K562 (cell line): ENCODE measurements around the gene LPCAT3. TPM values are rescaled to one million over a fixed set of nuclear protein-coding genes. Genes with fewer than 3 reads are reported as not detected.

Experiments used
- BRD4 ChIP-seq: fragments of 200-600 bp; sonication (generic); IDR thresholded peaks from 2 replicates; pipeline ENCODE4 v1.6.1; 2017; ENCODE audit warnings: inconsistent platforms
- HIVEP1 ChIP-seq: fragments of 250-450 bp; sonication (Bioruptor Pico); IDR thresholded peaks from 2 replicates; pipeline ENCODE4 v1.4.0; 2020; ENCODE audit warnings: mild to moderate bottlenecking
- IFI16 ChIP-seq: fragments of 250-450 bp; sonication (Bioruptor Pico); IDR thresholded peaks from 2 replicates; pipeline ENCODE4 v2.1.2; 2022; ENCODE audit warnings: mild to moderate bottlenecking, inconsistent platforms
- MXI1 ChIP-seq: IDR thresholded peaks from 2 replicates; pipeline ENCODE4 v1.6.1; 2011; ENCODE audit warnings: low read depth, mild to moderate bottlenecking, improper control_type of control experiment, low read length
- NCOR1 ChIP-seq: fragments of 450-650 bp; IDR thresholded peaks from 2 replicates; pipeline ENCODE4 v1.6.1; 2016; ENCODE audit warnings: mild to moderate bottlenecking, moderate library complexity
- PHF21A ChIP-seq: fragments of 450-650 bp; IDR thresholded peaks from 2 replicates; pipeline ENCODE4 v1.6.1; 2017; ENCODE audit warnings: low read depth, borderline replicate concordance
- SETDB1 ChIP-seq: IDR thresholded peaks from one replicate; pipeline ENCODE4 v1.6.1; 2012; ENCODE audit warnings: low read length, control low read depth, inconsistent platforms
- SMARCA4 ChIP-seq: fragments of 450-650 bp; IDR thresholded peaks from 2 replicates; pipeline ENCODE4 v1.6.1; 2016
- SREBF1 ChIP-seq: fragments of 150-350 bp; IDR thresholded peaks from 2 replicates; pipeline ENCODE4 v1.6.1; 2014; ENCODE audit warnings: antibody characterized with exemption, low read depth, low read length, borderline replicate concordance
- SRSF7 ChIP-seq: fragments of 200-400 bp; formaldehyde crosslinking; optimal IDR thresholded peaks from 2 replicates; pipeline ENCODE3; 2017; ENCODE audit warnings: mild to moderate bottlenecking, low read depth, low read length
- polyA plus RNA-seq, 8 experiments: library from polyadenylated mRNA; depleted of rRNA in 4 of 8; stranded (reverse) in 5 of 8; unstranded in 3 of 8; fragments of >200 nt; fragmentation: Nextera tagmentation in 2 of 8; fragmentation: Illumina TruSeq in 1 of 8; extraction: Ambion mirVana in 2 of 8; extraction: Trizol in 1 of 8; gene quantifications; 2 replicates each; pipeline versions ENCODE4 v1.2.1 to v1.2.3, GENCODE V29; 2011 to 2014; ENCODE audit warnings: inconsistent platforms in 1 of 8, missing spikeins in 1 of 8
- total RNA-seq, 7 experiments: library from RNA; depleted of rRNA in 6 of 7; stranded (reverse); fragments of >200 nt in 6 of 7; fragmentation: Illumina TruSeq in 2 of 7; extraction: Trizol in 2 of 7; gene quantifications; 2 replicates each; pipeline versions ENCODE4 v1.2.1 to v1.2.3, GENCODE V29; 2011 to 2021; ENCODE audit warnings: low replicate concordance in 1 of 7
- TF ChIP-seq, protein P1 (sequence below), 2 experiments: fragments of 150-350 bp in 1 of 2; IDR thresholded peaks; 2 replicates each; pipeline ENCODE4 v1.6.1; 2012 to 2016; ENCODE audit warnings: low read depth in 2 of 2, low read length in 2 of 2, mild to moderate bottlenecking in 1 of 2, moderate library complexity in 1 of 2
- TF ChIP-seq, protein P2 (sequence below): sonication (generic); formaldehyde crosslinking; IDR thresholded peaks from 2 replicates; pipeline ENCODE4 v1.9.0; 2022; ENCODE audit warnings: mild to moderate bottlenecking, missing genetic modification reagents
- TF ChIP-seq, protein P3 (sequence below): sonication (generic); formaldehyde crosslinking; IDR thresholded peaks from 2 replicates; pipeline ENCODE4 v1.8.1; 2023; ENCODE audit warnings: mild to moderate bottlenecking, missing genetic modification reagents
- TF ChIP-seq, protein P4 (sequence below): sonication (generic); formaldehyde crosslinking; IDR thresholded peaks from 2 replicates; pipeline ENCODE4 v1.8.0; 2022; ENCODE audit warnings: mild to moderate bottlenecking, missing genetic modification reagents
- TF ChIP-seq, protein P5 (sequence below): fragments of 250-450 bp; sonication (Bioruptor Pico); IDR thresholded peaks from 2 replicates; pipeline ENCODE4 v1.5.0; 2020; ENCODE audit warnings: mild to moderate bottlenecking
- TF ChIP-seq, protein P6 (sequence below), 2 experiments: fragments of 200-800 bp in 1 of 2; sonication (Bioruptor generic) in 1 of 2; sonication (generic) in 1 of 2; formaldehyde crosslinking in 1 of 2; IDR thresholded peaks in 1 of 2; conservative IDR thresholded peaks in 1 of 2; 2 replicates each; pipeline versions ENCODE4 v1.5.0 to v1.6.1; 2016 to 2020; ENCODE audit warnings: missing compliant biosample characterization in 1 of 2, missing genetic modification characterization in 1 of 2, missing genetic modification reagents in 1 of 2
- TF ChIP-seq, protein P7 (sequence below): fragments of 250-450 bp; sonication (Bioruptor Pico); IDR thresholded peaks from 2 replicates; pipeline ENCODE4 v1.4.0; 2020; ENCODE audit warnings: borderline replicate concordance

LPCAT3 gene
- total and polyA plus RNA-seq, 9 of the 15 experiments (the other 6 are each of a cell fraction or from before 2014, with no cell fraction given): 4.9 to 52.5 (median 25.3) TPM

DNA sequence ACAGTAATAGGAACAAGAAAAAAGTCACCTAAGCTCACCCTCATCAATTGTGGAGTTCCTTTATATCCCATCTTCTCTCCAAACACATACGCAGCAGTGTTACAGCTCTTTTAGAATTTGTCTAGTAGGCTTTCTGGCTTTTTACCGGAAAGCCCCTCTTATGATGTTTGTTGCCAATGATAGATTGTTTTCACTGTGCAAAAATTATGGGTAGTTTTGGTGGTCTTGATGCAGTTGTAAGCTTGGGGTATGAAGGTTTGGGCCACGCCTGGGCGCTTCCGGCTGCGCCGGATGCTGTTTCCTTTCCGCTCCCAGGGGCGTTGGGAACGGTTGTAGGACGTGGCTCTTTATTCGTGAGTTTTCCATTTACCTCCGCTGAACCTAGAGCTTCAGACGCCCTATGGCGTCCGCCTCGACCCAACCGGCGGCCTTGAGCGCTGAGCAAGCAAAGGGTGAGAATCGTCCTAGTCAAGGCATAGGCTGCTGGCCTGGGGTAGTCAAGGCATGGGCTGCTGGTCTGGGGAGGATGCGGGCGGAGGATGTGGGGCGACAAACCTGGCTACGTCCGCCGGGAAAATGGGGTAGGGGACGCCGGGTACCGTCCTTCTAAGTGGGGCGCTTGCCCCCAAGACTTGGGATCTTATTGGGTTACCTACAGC lies 74.4 kb downstream of the LPCAT3 start, which contains the start of the genes C12orf57 and RNU7-1 (continued):
- TF ChIP-seq, protein P1, sequence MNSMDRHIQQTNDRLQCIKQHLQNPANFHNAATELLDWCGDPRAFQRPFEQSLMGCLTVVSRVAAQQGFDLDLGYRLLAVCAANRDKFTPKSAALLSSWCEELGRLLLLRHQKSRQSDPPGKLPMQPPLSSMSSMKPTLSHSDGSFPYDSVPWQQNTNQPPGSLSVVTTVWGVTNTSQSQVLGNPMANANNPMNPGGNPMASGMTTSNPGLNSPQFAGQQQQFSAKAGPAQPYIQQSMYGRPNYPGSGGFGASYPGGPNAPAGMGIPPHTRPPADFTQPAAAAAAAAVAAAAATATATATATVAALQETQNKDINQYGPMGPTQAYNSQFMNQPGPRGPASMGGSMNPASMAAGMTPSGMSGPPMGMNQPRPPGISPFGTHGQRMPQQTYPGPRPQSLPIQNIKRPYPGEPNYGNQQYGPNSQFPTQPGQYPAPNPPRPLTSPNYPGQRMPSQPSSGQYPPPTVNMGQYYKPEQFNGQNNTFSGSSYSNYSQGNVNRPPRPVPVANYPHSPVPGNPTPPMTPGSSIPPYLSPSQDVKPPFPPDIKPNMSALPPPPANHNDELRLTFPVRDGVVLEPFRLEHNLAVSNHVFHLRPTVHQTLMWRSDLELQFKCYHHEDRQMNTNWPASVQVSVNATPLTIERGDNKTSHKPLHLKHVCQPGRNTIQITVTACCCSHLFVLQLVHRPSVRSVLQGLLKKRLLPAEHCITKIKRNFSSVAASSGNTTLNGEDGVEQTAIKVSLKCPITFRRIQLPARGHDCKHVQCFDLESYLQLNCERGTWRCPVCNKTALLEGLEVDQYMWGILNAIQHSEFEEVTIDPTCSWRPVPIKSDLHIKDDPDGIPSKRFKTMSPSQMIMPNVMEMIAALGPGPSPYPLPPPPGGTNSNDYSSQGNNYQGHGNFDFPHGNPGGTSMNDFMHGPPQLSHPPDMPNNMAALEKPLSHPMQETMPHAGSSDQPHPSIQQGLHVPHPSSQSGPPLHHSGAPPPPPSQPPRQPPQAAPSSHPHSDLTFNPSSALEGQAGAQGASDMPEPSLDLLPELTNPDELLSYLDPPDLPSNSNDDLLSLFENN (IDR thresholded peaks at IDR 0.05; ENCODE audit: low read depth in 2 of 2, low read length in 2 of 2): peak in 1 of 2 experiments; percentile 99; a peak in 2 of 4 replicates
- TF ChIP-seq, protein P2, sequence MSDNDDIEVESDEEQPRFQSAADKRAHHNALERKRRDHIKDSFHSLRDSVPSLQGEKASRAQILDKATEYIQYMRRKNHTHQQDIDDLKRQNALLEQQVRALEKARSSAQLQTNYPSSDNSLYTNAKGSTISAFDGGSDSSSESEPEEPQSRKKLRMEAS (CRISPR knock-in tag): no peak
- no peak; the same call in 1 of the 2 replicates for TF ChIP-seq MXI1
- TF ChIP-seq, protein P3, sequence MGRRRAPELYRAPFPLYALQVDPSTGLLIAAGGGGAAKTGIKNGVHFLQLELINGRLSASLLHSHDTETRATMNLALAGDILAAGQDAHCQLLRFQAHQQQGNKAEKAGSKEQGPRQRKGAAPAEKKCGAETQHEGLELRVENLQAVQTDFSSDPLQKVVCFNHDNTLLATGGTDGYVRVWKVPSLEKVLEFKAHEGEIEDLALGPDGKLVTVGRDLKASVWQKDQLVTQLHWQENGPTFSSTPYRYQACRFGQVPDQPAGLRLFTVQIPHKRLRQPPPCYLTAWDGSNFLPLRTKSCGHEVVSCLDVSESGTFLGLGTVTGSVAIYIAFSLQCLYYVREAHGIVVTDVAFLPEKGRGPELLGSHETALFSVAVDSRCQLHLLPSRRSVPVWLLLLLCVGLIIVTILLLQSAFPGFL (CRISPR knock-in tag): 0 out of 2 replicates have a peak, but pooled peaks have one; percentile 90
- TF ChIP-seq IFI16 (CRISPR knock-in tag): no peak
- TF ChIP-seq SETDB1: no peak
- TF ChIP-seq SMARCA4: no peak
- TF ChIP-seq, protein P4, sequence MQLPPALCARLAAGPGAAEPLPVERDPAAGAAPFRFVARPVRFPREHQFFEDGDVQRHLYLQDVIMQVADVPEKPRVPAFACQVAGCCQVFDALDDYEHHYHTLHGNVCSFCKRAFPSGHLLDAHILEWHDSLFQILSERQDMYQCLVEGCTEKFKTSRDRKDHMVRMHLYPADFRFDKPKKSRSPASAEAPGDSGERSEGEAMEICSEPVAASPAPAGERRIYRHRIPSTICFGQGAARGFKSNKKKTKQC: peak; percentile 84
- no peak for TF ChIP-seq SRSF7
- no peak for TF ChIP-seq HIVEP1 (CRISPR knock-in tag)
- TF ChIP-seq, protein P5, sequence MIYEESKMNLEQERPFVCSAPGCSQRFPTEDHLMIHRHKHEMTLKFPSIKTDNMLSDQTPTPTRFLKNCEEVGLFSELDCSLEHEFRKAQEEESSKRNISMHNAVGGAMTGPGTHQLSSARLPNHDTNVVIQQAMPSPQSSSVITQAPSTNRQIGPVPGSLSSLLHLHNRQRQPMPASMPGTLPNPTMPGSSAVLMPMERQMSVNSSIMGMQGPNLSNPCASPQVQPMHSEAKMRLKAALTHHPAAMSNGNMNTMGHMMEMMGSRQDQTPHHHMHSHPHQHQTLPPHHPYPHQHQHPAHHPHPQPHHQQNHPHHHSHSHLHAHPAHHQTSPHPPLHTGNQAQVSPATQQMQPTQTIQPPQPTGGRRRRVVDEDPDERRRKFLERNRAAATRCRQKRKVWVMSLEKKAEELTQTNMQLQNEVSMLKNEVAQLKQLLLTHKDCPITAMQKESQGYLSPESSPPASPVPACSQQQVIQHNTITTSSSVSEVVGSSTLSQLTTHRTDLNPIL (CRISPR knock-in tag): peak; percentile 92
- no peak for TF ChIP-seq SREBF1
- peak; percentile 93 for TF ChIP-seq NCOR1
- TF ChIP-seq, protein P6, sequence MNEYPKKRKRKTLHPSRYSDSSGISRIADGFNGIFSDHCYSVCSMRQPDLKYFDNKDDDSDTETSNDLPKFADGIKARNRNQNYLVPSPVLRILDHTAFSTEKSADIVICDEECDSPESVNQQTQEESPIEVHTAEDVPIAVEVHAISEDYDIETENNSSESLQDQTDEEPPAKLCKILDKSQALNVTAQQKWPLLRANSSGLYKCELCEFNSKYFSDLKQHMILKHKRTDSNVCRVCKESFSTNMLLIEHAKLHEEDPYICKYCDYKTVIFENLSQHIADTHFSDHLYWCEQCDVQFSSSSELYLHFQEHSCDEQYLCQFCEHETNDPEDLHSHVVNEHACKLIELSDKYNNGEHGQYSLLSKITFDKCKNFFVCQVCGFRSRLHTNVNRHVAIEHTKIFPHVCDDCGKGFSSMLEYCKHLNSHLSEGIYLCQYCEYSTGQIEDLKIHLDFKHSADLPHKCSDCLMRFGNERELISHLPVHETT (CRISPR knock-in tag; conservative IDR thresholded peaks at IDR 0.05 in 1 of 2, IDR thresholded peaks at IDR 0.05 in 1 of 2): peak in 1 of 2 experiments; percentile 52; a peak in 1 of 4 replicates
- TF ChIP-seq, protein P7, sequence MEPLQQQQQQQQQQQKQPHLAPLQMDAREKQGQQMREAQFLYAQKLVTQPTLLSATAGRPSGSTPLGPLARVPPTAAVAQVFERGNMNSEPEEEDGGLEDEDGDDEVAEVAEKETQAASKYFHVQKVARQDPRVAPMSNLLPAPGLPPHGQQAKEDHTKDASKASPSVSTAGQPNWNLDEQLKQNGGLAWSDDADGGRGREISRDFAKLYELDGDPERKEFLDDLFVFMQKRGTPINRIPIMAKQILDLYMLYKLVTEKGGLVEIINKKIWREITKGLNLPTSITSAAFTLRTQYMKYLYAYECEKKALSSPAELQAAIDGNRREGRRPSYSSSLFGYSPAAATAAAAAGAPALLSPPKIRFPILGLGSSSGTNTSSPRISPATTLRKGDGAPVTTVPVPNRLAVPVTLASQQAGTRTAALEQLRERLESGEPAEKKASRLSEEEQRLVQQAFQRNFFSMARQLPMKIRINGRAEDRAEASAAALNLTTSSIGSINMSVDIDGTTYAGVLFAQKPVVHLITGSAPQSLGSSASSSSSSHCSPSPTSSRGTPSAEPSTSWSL: no peak
- peak; percentile 42; the same call in 1 of the 2 replicates for TF ChIP-seq PHF21A
- no peak for TF ChIP-seq BRD4
